Loucy (cell line): ENCODE data around the gene AJAP1.

Source experiments
- H2AFZ ChIP-seq: fragments of 200-600 bp; sonication (generic); 2 replicates; pipeline ENCODE4 v1.6.0; 2016; ENCODE audit warnings: antibody characterized with exemption, mild to moderate bottlenecking, low read length, moderate library complexity
- H3F3A ChIP-seq: fragments of 200-600 bp; 2 replicates; pipeline ENCODE4 v1.6.0; 2016; ENCODE audit warnings: antibody characterized with exemption, low read depth, mild to moderate bottlenecking
- H3K27me3 ChIP-seq: fragments of 200-600 bp; sonication (generic); 2 replicates; pipeline ENCODE4 v1.6.1; 2014; ENCODE audit warnings: low read length, mild to moderate bottlenecking; ENCODE audit not compliant: insufficient read depth, poor library complexity, severe bottlenecking
- H3K36me3 ChIP-seq: fragments of 200-600 bp; sonication (generic); 2 replicates; pipeline ENCODE4 v1.6.1; 2016; ENCODE audit warnings: low read length; ENCODE audit not compliant: insufficient read depth
- H3K4me1 ChIP-seq: fragments of 200-600 bp; sonication (generic); 2 replicates; pipeline ENCODE4 v1.5.1; 2014; ENCODE audit warnings: low read length, mild to moderate bottlenecking; ENCODE audit not compliant: insufficient read depth, poor library complexity, severe bottlenecking
- H3K4me2 ChIP-seq: fragments of 200-600 bp; sonication (generic); 2 replicates; pipeline ENCODE4 v1.6.0; 2014; ENCODE audit warnings: antibody characterized with exemption, low read length, low read depth, mild to moderate bottlenecking; ENCODE audit not compliant: poor library complexity, severe bottlenecking
- H3K4me3 ChIP-seq: fragments of 200-600 bp; sonication (generic); 2 replicates; pipeline ENCODE4 v1.5.1; 2014; ENCODE audit warnings: low read length, mild to moderate bottlenecking, mixed read lengths; ENCODE audit not compliant: poor library complexity, severe bottlenecking
- H3K79me2 ChIP-seq: fragments of 200-600 bp; sonication (generic); 2 replicates; pipeline ENCODE4 v1.6.1; 2014; ENCODE audit warnings: low read length; ENCODE audit not compliant: insufficient read depth
- H3K9ac ChIP-seq: fragments of 200-600 bp; sonication (generic); 2 replicates; pipeline ENCODE4 v1.6.0; 2014; ENCODE audit warnings: mild to moderate bottlenecking, low read depth, low read length, moderate library complexity; ENCODE audit not compliant: poor library complexity, severe bottlenecking
- H3K9me2 ChIP-seq: fragments of 200-600 bp; sonication (generic); replicated peaks from 2 replicates; pipeline ENCODE4 v1.6.1; 2016; ENCODE audit warnings: low read depth, low read length, mixed read lengths
- H3K9me3 ChIP-seq: fragments of 200-600 bp; sonication (generic); 2 replicates; pipeline ENCODE4 v1.6.1; 2014; ENCODE audit warnings: mild to moderate bottlenecking, antibody characterized with exemption, low read length, low read depth; ENCODE audit not compliant: insufficient read depth
- H4K20me1 ChIP-seq: fragments of 200-600 bp; sonication (generic); 2 replicates; pipeline ENCODE4 v1.6.0; 2014; ENCODE audit warnings: antibody characterized with exemption, low read length, mild to moderate bottlenecking; ENCODE audit not compliant: insufficient read depth, poor library complexity, severe bottlenecking
- EZH2phosphoT487 ChIP-seq: fragments of 200-600 bp; IDR thresholded peaks from 2 replicates; pipeline ENCODE4 v1.6.1; 2018; ENCODE audit warnings: antibody characterized with exemption, mild to moderate bottlenecking, moderate library complexity, borderline replicate concordance
- TF ChIP-seq, protein P1 (sequence below): fragments of 200-600 bp; sonication (generic); conservative IDR thresholded peaks from 2 replicates; pipeline ENCODE4 v1.5.1; 2014; ENCODE audit warnings: mild to moderate bottlenecking, antibody characterized with exemption, low read length

The AJAP1 gene

DNA sequence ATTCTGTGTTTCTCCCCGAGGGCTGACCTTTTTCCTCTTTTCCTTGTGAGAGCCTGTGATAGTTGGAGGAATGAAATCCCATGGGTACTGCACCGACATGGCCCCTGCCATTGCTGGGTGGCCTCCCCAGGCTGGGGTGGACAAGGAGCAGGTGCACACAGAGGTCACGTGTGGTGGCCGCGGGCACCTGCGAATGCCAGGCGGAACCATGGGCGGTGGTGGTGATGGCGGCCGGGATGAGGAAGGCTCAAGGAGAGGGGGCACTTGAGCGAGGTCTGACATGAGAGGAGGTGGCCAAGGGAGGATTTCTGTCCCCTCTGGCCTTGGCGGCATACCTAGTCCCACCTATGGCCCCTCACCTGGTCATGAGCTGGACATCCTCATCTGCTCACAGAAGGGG, 69.6 kb downstream of the AJAP1 start:
- Histone ChIP-seq H3K4me1 (no peaks in the 10 kb centered on the region), H3F3A (no peaks in the 10 kb centered on the region), H3K9me2 (no peaks in the 10 kb centered on the region), H3K9me3 (peaks cover 17% of the 10 kb centered on the region; the same call in 1 of the 2 replicates), H4K20me1 (no peaks in the 10 kb centered on the region), H3K79me2 (no peaks in the 10 kb centered on the region), H3K27me3 (no peaks in the 10 kb centered on the region), H3K36me3 (no peaks in the 10 kb centered on the region), H3K9ac (no peak overlapping the region), H2AFZ (no peak overlapping the region), H3K4me2 (no peak overlapping the region), H3K4me3 (no peak overlapping the region)
- TF ChIP-seq, protein P1, sequence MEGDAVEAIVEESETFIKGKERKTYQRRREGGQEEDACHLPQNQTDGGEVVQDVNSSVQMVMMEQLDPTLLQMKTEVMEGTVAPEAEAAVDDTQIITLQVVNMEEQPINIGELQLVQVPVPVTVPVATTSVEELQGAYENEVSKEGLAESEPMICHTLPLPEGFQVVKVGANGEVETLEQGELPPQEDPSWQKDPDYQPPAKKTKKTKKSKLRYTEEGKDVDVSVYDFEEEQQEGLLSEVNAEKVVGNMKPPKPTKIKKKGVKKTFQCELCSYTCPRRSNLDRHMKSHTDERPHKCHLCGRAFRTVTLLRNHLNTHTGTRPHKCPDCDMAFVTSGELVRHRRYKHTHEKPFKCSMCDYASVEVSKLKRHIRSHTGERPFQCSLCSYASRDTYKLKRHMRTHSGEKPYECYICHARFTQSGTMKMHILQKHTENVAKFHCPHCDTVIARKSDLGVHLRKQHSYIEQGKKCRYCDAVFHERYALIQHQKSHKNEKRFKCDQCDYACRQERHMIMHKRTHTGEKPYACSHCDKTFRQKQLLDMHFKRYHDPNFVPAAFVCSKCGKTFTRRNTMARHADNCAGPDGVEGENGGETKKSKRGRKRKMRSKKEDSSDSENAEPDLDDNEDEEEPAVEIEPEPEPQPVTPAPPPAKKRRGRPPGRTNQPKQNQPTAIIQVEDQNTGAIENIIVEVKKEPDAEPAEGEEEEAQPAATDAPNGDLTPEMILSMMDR = no peak
- no peak for TF ChIP-seq EZH2phosphoT487

GRCh38 chr1:4724695-4725250, 70.4 kb downstream of the AJAP1 start:
- Histone ChIP-seq H3K36me3 (no peaks in the 10 kb centered on the region), H3K4me3 (no peak overlapping the region), H3K4me1 (no peaks in the 10 kb centered on the region), H3K9me3 (peaks cover 15% of the 10 kb centered on the region; the same call in 1 of the 2 replicates), H3K9me2 (no peaks in the 10 kb centered on the region), H3F3A (no peaks in the 10 kb centered on the region), H3K9ac (no peak overlapping the region), H3K27me3 (no peaks in the 10 kb centered on the region), H4K20me1 (no peaks in the 10 kb centered on the region), H3K4me2 (no peak overlapping the region), H2AFZ (no peak overlapping the region), H3K79me2 (no peaks in the 10 kb centered on the region)
- TF ChIP-seq, protein P1 = no peak
- no peak for TF ChIP-seq EZH2phosphoT487

- Histone ChIP-seq H3K79me2 (no peaks in the 10 kb centered on the region), H3K9me3 (peaks cover 15% of the 10 kb centered on the region; the same call in 1 of the 2 replicates), H3K36me3 (no peaks in the 10 kb centered on the region), H3K27me3 (no peaks in the 10 kb centered on the region), H3K9me2 (no peaks in the 10 kb centered on the region), H3K4me2 (no peak overlapping the region), H3K4me1 (no peaks in the 10 kb centered on the region), H2AFZ (no peak overlapping the region), H3K4me3 (no peak overlapping the region), H3K9ac (no peak overlapping the region), H4K20me1 (no peaks in the 10 kb centered on the region), H3F3A (no peaks in the 10 kb centered on the region)
- TF ChIP-seq, protein P1 = no peak
- TF ChIP-seq EZH2phosphoT487 = no peak
Measured at GRCh38 chr1:4725416-4725815, 71.0 kb downstream of the AJAP1 start.
